Left lung (tissue), 10 donors: ENCODE measurements around the gene KANSL3. TPM values are rescaled to one million over a fixed set of nuclear protein-coding genes. Genes with fewer than 3 reads are reported as not detected.

Experiments
- ATAC-seq: fragments of 200-7000 bp; cut with Tn5 transposase; one replicate; pipeline ENCODE4 v1.9.1; 2020; ENCODE audit warnings: moderate library complexity
- DNase-seq, 4 donors: peaks; one replicate each; pipeline ENCODE4 v3.0.0-alpha.2; 2013 to 2020
- H3K27ac ChIP-seq, 2 donors: fragments of 200-600 bp; sonication (generic) in 1 of 2; one replicate each; pipeline versions ENCODE4 v1.5.0 to v1.8.0; 2020 to 2021
- H3K27me3 ChIP-seq, 2 donors: fragments of 200-600 bp; sonication (generic) in 1 of 2; one replicate each; pipeline versions ENCODE4 v1.5.0 to v1.8.0; 2020 to 2021
- H3K36me3 ChIP-seq, 2 donors: fragments of 200-600 bp; sonication (generic) in 1 of 2; one replicate each; pipeline versions ENCODE4 v1.5.0 to v1.8.0; 2020 to 2021
- H3K4me1 ChIP-seq, 2 donors: fragments of 200-600 bp; one replicate each; pipeline ENCODE4 v1.8.0; 2021
- H3K4me3 ChIP-seq, 2 donors: fragments of 200-600 bp; sonication (generic) in 1 of 2; one replicate each; pipeline versions ENCODE4 v1.5.0 to v1.8.0; 2020 to 2021; ENCODE audit warnings: mild to moderate bottlenecking in 1 of 2
- H3K9me3 ChIP-seq, 2 donors: fragments of 200-600 bp; sonication (generic) in 1 of 2; one replicate each; pipeline versions ENCODE4 v1.5.0 to v1.8.0; 2020 to 2021
- intact Hi-C, 2 donors: fragments of 100-400 bp; cut with DNase I; formaldehyde crosslinking; loops; one replicate each; pipeline versions ENCODE4 v1.11.2 to v1.14.2; 2022
- polyA plus RNA-seq, 6 donors: library from polyadenylated mRNA; unstranded; fragments of 120-200 nt; gene quantifications; one replicate each; pipeline ENCODE4 v1.2.1, GENCODE V29; 2013; ENCODE audit not compliant: insufficient read length in 6 of 6
- total RNA-seq, 2 donors: library from RNA; stranded (reverse); fragmentation: NEBNext Ultra II Directional; extraction: Animal tissue kit (Norgen Biotek cat#: 25700); gene quantifications; one replicate each; pipeline ENCODE4 v1.2.1, GENCODE V29; 2021
- TF ChIP-seq, protein P1 (sequence below), 2 donors: fragments of 200-600 bp; sonication (generic) in 1 of 2; IDR thresholded peaks; one replicate each; pipeline versions ENCODE4 v1.5.0 to v1.8.0; 2021; ENCODE audit warnings: antibody characterized with exemption in 2 of 2
- donor health status: DM: no; HTN: yes; CAD: no.
- donor health status: DM: no; HTN: no; CAD: no.

Gene KANSL3
- total and polyA plus RNA-seq, 8 donors = 39.9 to 61.5 (median 55.0) TPM

DNA sequence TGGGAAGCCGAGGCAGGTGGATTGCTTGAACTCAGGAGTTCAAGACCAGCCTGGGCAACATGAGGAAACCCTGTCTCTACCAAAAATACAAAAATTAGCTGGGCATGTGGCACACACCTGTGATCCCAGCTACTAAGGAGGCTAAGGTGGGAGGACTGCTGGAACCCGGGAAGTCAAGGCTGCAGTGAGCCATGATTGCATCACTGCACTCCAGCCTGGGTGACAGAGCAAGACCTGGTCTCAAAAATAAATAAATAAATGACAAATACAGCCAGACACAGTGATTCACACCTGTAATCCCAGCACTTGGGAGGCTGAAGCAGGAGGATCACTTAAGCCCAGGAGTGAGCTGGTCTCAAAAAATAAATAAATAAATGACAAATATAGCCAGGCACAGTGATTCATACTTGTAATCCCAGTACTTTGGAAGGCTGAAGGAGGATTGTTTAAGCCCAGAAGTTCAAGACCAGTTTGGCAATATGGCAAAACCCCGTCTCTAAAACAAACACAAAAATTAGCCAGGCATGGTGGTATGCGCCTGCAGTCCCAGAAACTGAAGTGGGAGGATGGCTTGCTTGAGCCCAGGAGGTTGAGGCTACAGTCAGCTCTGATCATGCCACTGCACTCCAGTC is 6.2 kb downstream of the KANSL3 start:
- TF ChIP-seq, protein P1, sequence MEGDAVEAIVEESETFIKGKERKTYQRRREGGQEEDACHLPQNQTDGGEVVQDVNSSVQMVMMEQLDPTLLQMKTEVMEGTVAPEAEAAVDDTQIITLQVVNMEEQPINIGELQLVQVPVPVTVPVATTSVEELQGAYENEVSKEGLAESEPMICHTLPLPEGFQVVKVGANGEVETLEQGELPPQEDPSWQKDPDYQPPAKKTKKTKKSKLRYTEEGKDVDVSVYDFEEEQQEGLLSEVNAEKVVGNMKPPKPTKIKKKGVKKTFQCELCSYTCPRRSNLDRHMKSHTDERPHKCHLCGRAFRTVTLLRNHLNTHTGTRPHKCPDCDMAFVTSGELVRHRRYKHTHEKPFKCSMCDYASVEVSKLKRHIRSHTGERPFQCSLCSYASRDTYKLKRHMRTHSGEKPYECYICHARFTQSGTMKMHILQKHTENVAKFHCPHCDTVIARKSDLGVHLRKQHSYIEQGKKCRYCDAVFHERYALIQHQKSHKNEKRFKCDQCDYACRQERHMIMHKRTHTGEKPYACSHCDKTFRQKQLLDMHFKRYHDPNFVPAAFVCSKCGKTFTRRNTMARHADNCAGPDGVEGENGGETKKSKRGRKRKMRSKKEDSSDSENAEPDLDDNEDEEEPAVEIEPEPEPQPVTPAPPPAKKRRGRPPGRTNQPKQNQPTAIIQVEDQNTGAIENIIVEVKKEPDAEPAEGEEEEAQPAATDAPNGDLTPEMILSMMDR (IDR thresholded peaks at IDR 0.05) = no peak
- H3K4me3 ChIP-seq = no peak overlapping the region
- H3K9me3 ChIP-seq = no peaks in the 10 kb centered on the region
- H3K36me3 ChIP-seq = peaks cover 0 to 67% of the 10 kb centered on the region in 2 donors
- peak overlapping the region in 1 of 2 donors; percentile 19 for H3K27ac ChIP-seq
- DNase-seq = no peak
- peak; percentile 48 for ATAC-seq
- intact Hi-C loops = no loop called here
- H3K4me1 ChIP-seq = peaks cover 17 to 68% of the 10 kb centered on the region in 2 donors
- H3K27me3 ChIP-seq = no peaks in the 10 kb centered on the region

DNA sequence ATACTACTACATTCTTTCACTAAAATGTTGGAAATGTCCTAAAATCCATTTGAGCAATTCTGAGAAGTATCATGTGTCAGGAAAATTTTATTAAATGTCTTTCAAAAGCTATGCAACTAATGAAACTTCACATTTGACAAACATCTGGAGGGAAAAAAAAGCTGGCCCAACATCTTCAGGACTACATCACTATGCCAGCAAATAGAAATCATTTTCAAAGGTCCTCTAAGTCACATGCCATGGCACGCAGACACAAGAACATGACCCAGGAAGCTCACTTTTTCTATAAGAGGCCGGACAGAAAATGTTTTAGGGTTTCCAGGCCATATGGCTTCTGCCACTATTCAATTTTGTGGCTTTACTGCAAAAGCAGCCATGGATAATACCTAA is 11.6 kb downstream of the KANSL3 start:
- H3K27me3 ChIP-seq = no peaks in the 10 kb centered on the region
- H3K27ac ChIP-seq = peak overlapping the region; percentile 0 to 60
- no peak overlapping the region for H3K4me3 ChIP-seq
- H3K36me3 ChIP-seq = peaks cover 0 to 56% of the 10 kb centered on the region in 2 donors
- no peaks in the 10 kb centered on the region for H3K9me3 ChIP-seq
- intact Hi-C loops = no loop called here
- TF ChIP-seq, protein P1 (IDR thresholded peaks at IDR 0.05) = no peak
- DNase-seq (peak in 2 of 4 donors; percentile 7 to 8), ATAC-seq (no peak)
- peaks cover 11 to 60% of the 10 kb centered on the region in 2 donors for H3K4me1 ChIP-seq

DNA sequence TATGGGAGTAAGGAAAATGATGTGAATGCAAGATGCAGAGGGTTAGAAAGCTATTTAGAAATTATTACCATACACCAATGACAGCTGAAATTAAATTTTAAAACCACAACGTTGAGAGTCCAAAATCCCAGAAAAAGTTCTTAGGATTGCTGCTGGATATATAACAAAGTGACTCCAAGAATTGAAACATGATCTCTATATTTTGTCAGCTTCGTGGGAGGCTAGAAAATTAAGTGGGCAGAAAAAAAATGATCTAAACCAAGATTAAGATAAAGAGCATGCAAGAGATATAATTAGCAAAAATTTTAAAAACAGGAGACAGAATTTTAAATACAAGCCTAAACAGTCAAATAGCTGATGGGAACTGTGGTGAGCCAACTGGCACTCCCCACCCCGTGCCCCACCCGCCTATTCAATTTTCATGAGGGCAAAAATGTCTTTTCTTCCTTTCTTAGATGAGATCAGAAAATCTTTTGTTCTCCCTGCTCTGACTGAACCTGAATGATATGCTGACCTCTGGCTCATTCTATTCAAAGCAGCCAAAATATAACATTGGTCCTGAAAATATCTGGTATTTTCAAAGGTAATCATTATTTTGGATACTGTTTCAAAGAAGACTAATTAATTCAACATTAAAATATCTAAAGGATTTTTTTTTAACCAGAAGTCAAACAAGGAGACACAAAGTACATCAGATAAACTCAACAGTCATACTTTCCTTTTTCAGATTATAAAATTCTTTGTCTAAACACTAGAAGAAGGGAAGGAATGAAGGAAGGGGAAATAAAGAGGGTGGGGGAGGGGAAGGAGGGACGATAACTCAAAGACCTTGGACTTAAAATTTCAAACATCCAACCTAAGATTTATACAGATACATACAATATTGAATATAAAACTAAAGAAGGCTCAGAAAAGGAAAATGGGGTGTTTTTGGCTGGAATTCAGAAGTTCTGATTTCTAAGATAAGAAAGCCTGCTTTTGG is 12.2 kb downstream of the KANSL3 start:
- intact Hi-C loops = no loop called here
- ATAC-seq = peak; percentile 44
- peaks cover 0 to 49% of the 10 kb centered on the region in 2 donors for H3K36me3 ChIP-seq
- no peaks in the 10 kb centered on the region for H3K27me3 ChIP-seq
- H3K9me3 ChIP-seq = no peaks in the 10 kb centered on the region
- peaks cover 11 to 54% of the 10 kb centered on the region in 2 donors for H3K4me1 ChIP-seq
- no peak overlapping the region for H3K4me3 ChIP-seq
- TF ChIP-seq, protein P1 (IDR thresholded peaks at IDR 0.05) = no peak
- peak overlapping the region; percentile 0 to 60 for H3K27ac ChIP-seq
- no peak for DNase-seq

DNA sequence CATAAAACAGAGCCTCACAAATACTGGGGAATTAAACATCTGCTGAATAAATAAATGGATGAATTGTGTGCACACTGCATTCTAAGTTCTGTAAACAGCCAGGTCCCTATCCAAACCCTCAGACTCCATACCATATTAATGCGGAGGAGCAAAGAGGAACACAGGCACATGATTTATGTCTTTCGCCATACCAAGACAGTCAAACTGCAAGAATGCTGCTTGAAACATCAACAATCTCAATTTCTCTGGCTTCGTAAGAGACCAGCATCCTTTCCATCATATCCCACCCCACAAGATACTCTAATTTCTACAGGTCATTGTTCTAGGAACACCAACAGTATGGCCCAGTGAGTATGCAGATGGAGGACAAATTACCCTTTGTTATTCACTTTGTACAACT is 15.0 kb downstream of the KANSL3 start:
- peak overlapping the region in 1 of 2 donors; percentile 59 for H3K27ac ChIP-seq
- H3K9me3 ChIP-seq = no peaks in the 10 kb centered on the region
- intact Hi-C loops = no loop called here
- peaks cover 0 to 46% of the 10 kb centered on the region in 2 donors for H3K36me3 ChIP-seq
- H3K4me1 ChIP-seq = peaks cover 11 to 57% of the 10 kb centered on the region in 2 donors
- H3K4me3 ChIP-seq = no peak overlapping the region
- ATAC-seq (peak; percentile 36), DNase-seq (no peak)
- H3K27me3 ChIP-seq = no peaks in the 10 kb centered on the region
- TF ChIP-seq, protein P1 (IDR thresholded peaks at IDR 0.05) = no peak

DNA sequence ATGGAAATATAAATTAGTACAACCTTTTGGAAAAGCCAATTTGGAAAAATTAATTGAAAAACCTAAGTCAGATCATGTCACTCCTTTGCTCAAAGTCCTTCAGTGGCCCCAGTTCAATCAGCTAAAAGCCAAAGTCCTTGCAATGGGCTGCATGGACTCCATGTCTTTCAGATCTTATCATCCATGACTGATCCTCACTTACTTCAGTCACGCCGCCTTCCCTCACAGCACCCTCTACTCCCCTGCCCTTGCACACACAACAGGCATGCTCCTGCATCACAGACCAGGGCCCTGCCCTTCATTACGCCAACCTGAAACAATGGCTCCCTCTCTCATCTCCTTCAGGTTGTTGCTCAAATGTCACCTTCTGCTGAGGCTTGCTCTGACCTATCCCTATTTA is 15.6 kb downstream of the KANSL3 start:
- Histone ChIP-seq H3K4me3 (no peak overlapping the region), H3K4me1 (peaks cover 11 to 63% of the 10 kb centered on the region in 2 donors), H3K27ac (peak overlapping the region in 1 of 2 donors; percentile 59), H3K9me3 (no peaks in the 10 kb centered on the region), H3K36me3 (peaks cover 0 to 46% of the 10 kb centered on the region in 2 donors), H3K27me3 (no peaks in the 10 kb centered on the region)
- ATAC-seq (no peak), DNase-seq (no peak)
- TF ChIP-seq, protein P1 (IDR thresholded peaks at IDR 0.05) = no peak
- intact Hi-C loops = no loop called here
